HepG2 (cell line): ENCODE measurements around the gene JMJD1C. TPM values are rescaled to one million over a fixed set of nuclear protein-coding genes. Genes with fewer than 3 reads are reported as not detected.

Experiments
- ATAC-seq: fragments of 200-7000 bp; cut with Tn5 transposase; 3 replicates; pipeline ENCODE4 v1.9.1; 2020; ENCODE audit warnings: mild to moderate bottlenecking, moderate library complexity
- BruUV-seq: library from RNA; stranded (reverse); fragments of 400-500 nt; replicated peaks from 2 replicates; lab custom pipeline; 2021; lab: Mats Ljungman, UMichigan
- CTCF ChIA-PET: fragments of 300-600 bp; formaldehyde crosslinking; extraction: SDS; loops from one replicate; lab custom pipeline; 2021; ENCODE audit warnings: low total read pairs, inconsistent platforms, low intra/inter-chr PET ratio; lab: Yijun Ruan, JAX
- POLR2A ChIA-PET: fragments of 350-600 bp; sonication (Branson Sonifier 250); formaldehyde crosslinking; loops from one replicate; lab custom pipeline; 2020; ENCODE audit warnings: antibody characterized with exemption, inconsistent platforms; lab: Yijun Ruan, JAX
- DNase-seq: peaks from one replicate; pipeline ENCODE4 v3.0.0-alpha.2; 2015; ENCODE audit warnings: low spot score
- FAIRE-seq: peaks from 3 replicates; lab custom pipeline; 2011; peaks lifted over from hg19 to GRCh38; lab: Jason Lieb, UNC
- H2AFZ ChIP-seq: one replicate; pipeline ENCODE4 v1.6.1; 2011; ENCODE audit warnings: low read length, inconsistent platforms
- H3K27ac ChIP-seq: fragments of 300-600 bp; 3 replicates; pipeline ENCODE4 v1.8.0; 2011; ENCODE audit warnings: mixed run types, mild to moderate bottlenecking, mixed read lengths, low read length, inconsistent platforms; ENCODE audit not compliant: insufficient read depth; ENCODE audit errors: extremely low read length
- H3K27me3 ChIP-seq, 2 experiments: fragments of 200-600 bp in 1 of 2; 2 replicates in 1 of 2; 3 replicates in 1 of 2; pipeline versions ENCODE4 v1.6.0 to v1.8.0; 2011; ENCODE audit warnings: low read length in 2 of 2, mild to moderate bottlenecking in 2 of 2, moderate library complexity in 2 of 2, inconsistent platforms in 1 of 2; ENCODE audit not compliant: insufficient read depth in 2 of 2, control insufficient read depth in 1 of 2
- H3K36me3 ChIP-seq, 2 experiments: fragments of 200-600 bp in 1 of 2; replicated peaks in 1 of 2; 2 replicates in 1 of 2; 3 replicates in 1 of 2; pipeline versions ENCODE4 v1.5.1 to v1.8.0; 2011; ENCODE audit warnings: low read length in 2 of 2, inconsistent platforms in 1 of 2; ENCODE audit not compliant: insufficient read depth in 2 of 2, control insufficient read depth in 1 of 2
- H3K4me1 ChIP-seq: 2 replicates; pipeline ENCODE4 v1.5.1; 2012; ENCODE audit warnings: low read length, inconsistent platforms; ENCODE audit not compliant: insufficient read depth
- H3K4me2 ChIP-seq: 2 replicates; pipeline ENCODE4 v1.6.0; 2011; ENCODE audit warnings: low read depth, low read length, inconsistent platforms
- H3K4me3 ChIP-seq, 3 experiments: fragments of 200-600 bp in 1 of 3; sonication (generic), shearing (Covaris generic) in 1 of 3; replicated peaks in 1 of 3; 2 replicates each; pipeline ENCODE4 v1.5.1; 2011 to 2016; ENCODE audit warnings: low read length in 3 of 3, inconsistent platforms in 2 of 3, low read depth in 2 of 3, mild to moderate bottlenecking in 2 of 3, control low read depth in 1 of 3, mixed read lengths in 1 of 3; ENCODE audit not compliant: insufficient read depth in 1 of 3
- H3K79me2 ChIP-seq: one replicate; pipeline ENCODE4 v1.6.1; 2011; ENCODE audit warnings: low read length, inconsistent platforms; ENCODE audit not compliant: insufficient read depth
- H3K9ac ChIP-seq: 2 replicates; pipeline ENCODE4 v1.6.0; 2011; ENCODE audit warnings: mild to moderate bottlenecking, low read depth, low read length, inconsistent platforms; ENCODE audit not compliant: insufficient read depth
- H3K9me3 ChIP-seq: 2 replicates; pipeline ENCODE4 v1.5.1; 2012; ENCODE audit warnings: mild to moderate bottlenecking, low read length
- H4K20me1 ChIP-seq: 2 replicates; pipeline ENCODE4 v1.6.0; 2011; ENCODE audit warnings: inconsistent platforms, mild to moderate bottlenecking, low read length, moderate library complexity; ENCODE audit not compliant: insufficient read depth
- HOXA3 ChIP-seq: sonication (generic); formaldehyde crosslinking; IDR thresholded peaks from 2 replicates; pipeline ENCODE4 v1.5.0; 2020; ENCODE audit warnings: missing genetic modification reagents
- KDM3A ChIP-seq: IDR thresholded peaks from 2 replicates; pipeline ENCODE4 v1.6.1; 2018; ENCODE audit warnings: low read depth, missing compliant biosample characterization
- MED8 ChIP-seq: sonication (generic); formaldehyde crosslinking; IDR thresholded peaks from 2 replicates; pipeline ENCODE4 v1.8.1; 2023; ENCODE audit warnings: mild to moderate bottlenecking, missing genetic modification reagents; ENCODE audit not compliant: insufficient replicate concordance
- MXI1 ChIP-seq: IDR thresholded peaks from 3 replicates; pipeline ENCODE4 v1.6.1; 2012; ENCODE audit warnings: low read depth, low read length, inconsistent platforms, borderline replicate concordance
- NBN ChIP-seq: fragments of 450-650 bp; conservative IDR thresholded peaks from 2 replicates; pipeline ENCODE4 v1.6.1; 2017
- U2AF1 ChIP-seq: fragments of 200-400 bp; formaldehyde crosslinking; optimal IDR thresholded peaks from 2 replicates; pipeline ENCODE3; 2017; ENCODE audit warnings: mild to moderate bottlenecking, low read depth, low read length
- ZFY ChIP-seq: sonication (generic); formaldehyde crosslinking; IDR thresholded peaks from 2 replicates; pipeline ENCODE4 v1.4.0; 2020; ENCODE audit warnings: missing genetic modification reagents
- ZNF451 ChIP-seq: sonication (generic); formaldehyde crosslinking; IDR thresholded peaks from 2 replicates; pipeline ENCODE4 v1.5.0; 2020; ENCODE audit warnings: mild to moderate bottlenecking, missing genetic modification reagents
- ZNF563 ChIP-seq: sonication (generic); formaldehyde crosslinking; IDR thresholded peaks from 2 replicates; pipeline ENCODE4 v1.8.0; 2022; ENCODE audit warnings: mild to moderate bottlenecking, moderate library complexity, missing genetic modification reagents
- ZNF619 ChIP-seq: sonication (generic); formaldehyde crosslinking; IDR thresholded peaks from 2 replicates; pipeline ENCODE4 v1.4.0; 2020; ENCODE audit warnings: mild to moderate bottlenecking, missing genetic modification reagents
- WGBS: methylation state at CpG from one replicate; pipeline ENCODE4 v1.1.6; 2017; ENCODE audit warnings: low lambda C conversion rate; 5-methylcytosine and 5-hydroxymethylcytosine counted together
- in situ Hi-C: cut with HindIII; loops from 2 replicates; pipeline ENCODE4 v1.10.0; 2017; ENCODE audit warnings: low pct_unique_long_range_greater_than_20kb; ENCODE audit not compliant: extremely low pct_ligation_motif_present
- intact Hi-C: fragments of 100-400 bp; cut with micrococcal nuclease; formaldehyde crosslinking; loops from one replicate; pipeline ENCODE4 v1.10.0; 2022; ENCODE audit not compliant: unreplicated experiment
- polyA plus RNA-seq, 8 experiments: library from polyadenylated mRNA; depleted of rRNA in 3 of 8; stranded (reverse) in 7 of 8; unstranded in 1 of 8; fragments of >200 nt; fragmentation: Illumina TruSeq in 4 of 8; extraction: Trizol in 4 of 8; gene quantifications; 2 replicates each; pipeline versions ENCODE4 v1.2.1 to v1.2.3, GENCODE V29; 2011 to 2016; ENCODE audit warnings: low read depth in 4 of 8, missing spikeins in 1 of 8, mixed read lengths in 1 of 8; ENCODE audit not compliant: insufficient read depth in 1 of 8
- total RNA-seq, 5 experiments: library from RNA; depleted of rRNA; stranded (reverse); fragments of >200 nt; fragmentation: Illumina TruSeq; extraction: Trizol; gene quantifications; 2 replicates each; pipeline ENCODE4 v1.2.3, GENCODE V29; 2016; ENCODE audit warnings: low read depth in 1 of 5
- TF ChIP-seq, protein P1 (sequence below): sonication (generic); formaldehyde crosslinking; IDR thresholded peaks from 2 replicates; pipeline ENCODE4 v1.4.0; 2020; ENCODE audit warnings: missing genetic modification reagents

The JMJD1C gene
- total and polyA plus RNA-seq, 2 of the 13 experiments (the other 11 are each of a cell fraction or from before 2014, with no cell fraction given) = 42.3 to 42.7 TPM

DNA sequence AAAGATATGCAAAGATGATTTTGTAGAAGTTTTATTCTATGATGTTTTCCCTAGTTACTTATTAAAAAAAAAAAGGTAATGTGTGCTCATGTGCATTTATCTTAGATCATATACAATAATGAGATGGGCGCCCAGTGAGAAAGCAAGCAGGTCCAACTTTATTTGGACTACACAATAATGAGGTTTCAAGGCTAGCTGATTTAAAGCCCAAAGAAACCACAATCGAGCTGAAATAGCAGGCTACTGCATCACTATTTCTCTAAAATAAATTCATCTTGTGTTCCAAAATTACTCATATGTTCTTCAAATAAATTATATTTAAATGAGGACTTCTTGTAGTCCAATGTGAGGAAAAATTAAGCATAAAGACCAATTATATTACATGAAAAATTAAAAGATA lies 110.1 kb downstream of the JMJD1C start:
- Histone ChIP-seq H3K27ac (no peak overlapping the region), H3K9me3 (no peaks in the 10 kb centered on the region), H4K20me1 (no peaks in the 10 kb centered on the region), H3K79me2 (peaks cover 19% of the 10 kb centered on the region), H3K36me3 (no peaks in the 10 kb centered on the region), H3K27me3 (no peaks in the 10 kb centered on the region), H3K4me2 (no peak overlapping the region), H3K4me3 (no peak overlapping the region), H3K4me1 (no peaks in the 10 kb centered on the region), H3K9ac (no peak overlapping the region), H2AFZ (no peak overlapping the region)
- ATAC-seq (no peak), DNase-seq (no peak), FAIRE-seq (no peak)
- TF ChIP-seq, protein P1, sequence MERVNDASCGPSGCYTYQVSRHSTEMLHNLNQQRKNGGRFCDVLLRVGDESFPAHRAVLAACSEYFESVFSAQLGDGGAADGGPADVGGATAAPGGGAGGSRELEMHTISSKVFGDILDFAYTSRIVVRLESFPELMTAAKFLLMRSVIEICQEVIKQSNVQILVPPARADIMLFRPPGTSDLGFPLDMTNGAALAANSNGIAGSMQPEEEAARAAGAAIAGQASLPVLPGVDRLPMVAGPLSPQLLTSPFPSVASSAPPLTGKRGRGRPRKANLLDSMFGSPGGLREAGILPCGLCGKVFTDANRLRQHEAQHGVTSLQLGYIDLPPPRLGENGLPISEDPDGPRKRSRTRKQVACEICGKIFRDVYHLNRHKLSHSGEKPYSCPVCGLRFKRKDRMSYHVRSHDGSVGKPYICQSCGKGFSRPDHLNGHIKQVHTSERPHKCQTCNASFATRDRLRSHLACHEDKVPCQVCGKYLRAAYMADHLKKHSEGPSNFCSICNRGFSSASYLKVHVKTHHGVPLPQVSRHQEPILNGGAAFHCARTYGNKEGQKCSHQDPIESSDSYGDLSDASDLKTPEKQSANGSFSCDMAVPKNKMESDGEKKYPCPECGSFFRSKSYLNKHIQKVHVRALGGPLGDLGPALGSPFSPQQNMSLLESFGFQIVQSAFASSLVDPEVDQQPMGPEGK (CRISPR knock-in tag) = no peak
- no peak for TF ChIP-seq MED8 (CRISPR knock-in tag)
- TF ChIP-seq ZNF563 (CRISPR knock-in tag) = no peak
- no peak for TF ChIP-seq HOXA3 (CRISPR knock-in tag)
- TF ChIP-seq ZNF451 (CRISPR knock-in tag) = no peak
- TF ChIP-seq MXI1 = no peak
- TF ChIP-seq NBN = no peak
- no peak for TF ChIP-seq U2AF1
- no peak for TF ChIP-seq KDM3A
- no peak for TF ChIP-seq ZNF619 (CRISPR knock-in tag)
- TF ChIP-seq ZFY (CRISPR knock-in tag) = no peak
- BruUV-seq = no TSS peak
- CTCF ChIA-PET = no interaction called here
- POLR2A ChIA-PET = no interaction called here
- in situ Hi-C loops = no loop called here
- 97% methylated on average over 2 of the region's 2 CpGs for WGBS
- intact Hi-C loops = no loop called here
